HG02678 (cell line): ENCODE measurements around the gene CYP11A1.

Experiments
- ATAC-seq: cut with Tn5 transposase; IDR thresholded peaks from one replicate; pipeline ENCODE4 v1.9.1; 2021; ENCODE audit warnings: mild to moderate bottlenecking, moderate library complexity; ENCODE audit not compliant: unreplicated experiment

CYP11A1 gene

GRCh38 chr15:74350295-74351275, 16.9 kb downstream of the CYP11A1 start:
- no peak for ATAC-seq

DNA sequence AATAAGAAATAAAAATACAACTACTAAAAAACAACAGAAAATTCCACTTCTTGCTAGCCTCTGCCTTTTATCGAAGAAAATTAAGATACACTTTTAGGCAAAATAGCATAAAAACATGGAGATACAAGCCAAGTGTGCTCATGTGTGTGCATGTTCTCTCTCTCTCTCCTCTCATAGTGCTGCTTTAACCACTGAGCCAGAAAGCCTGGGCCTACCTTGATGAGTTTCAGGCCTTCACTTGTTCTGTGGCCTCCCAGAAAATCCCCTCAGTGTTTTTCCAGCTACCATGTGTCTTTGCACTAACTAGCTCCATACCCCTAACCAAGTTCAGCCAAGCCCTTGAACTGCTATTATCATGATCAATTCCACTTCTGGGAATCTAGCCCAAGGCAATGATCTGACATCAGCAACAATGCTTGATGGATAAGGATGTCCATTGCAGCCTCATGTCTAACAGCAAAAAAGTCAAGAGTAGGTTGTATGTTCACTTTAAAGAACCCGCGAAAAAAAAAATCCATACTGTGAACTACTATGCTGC, 18.1 kb downstream of the CYP11A1 start:
- no peak for ATAC-seq

GRCh38 chr15:74347757-74348250, 19.6 kb downstream of the CYP11A1 start:
- ATAC-seq: no peak

GRCh38 chr15:74345051-74345450, 22.4 kb downstream of the CYP11A1 start:
- no peak for ATAC-seq

GRCh38 chr15:74343797-74344127, 23.7 kb downstream of the CYP11A1 start:
- no peak for ATAC-seq

DNA sequence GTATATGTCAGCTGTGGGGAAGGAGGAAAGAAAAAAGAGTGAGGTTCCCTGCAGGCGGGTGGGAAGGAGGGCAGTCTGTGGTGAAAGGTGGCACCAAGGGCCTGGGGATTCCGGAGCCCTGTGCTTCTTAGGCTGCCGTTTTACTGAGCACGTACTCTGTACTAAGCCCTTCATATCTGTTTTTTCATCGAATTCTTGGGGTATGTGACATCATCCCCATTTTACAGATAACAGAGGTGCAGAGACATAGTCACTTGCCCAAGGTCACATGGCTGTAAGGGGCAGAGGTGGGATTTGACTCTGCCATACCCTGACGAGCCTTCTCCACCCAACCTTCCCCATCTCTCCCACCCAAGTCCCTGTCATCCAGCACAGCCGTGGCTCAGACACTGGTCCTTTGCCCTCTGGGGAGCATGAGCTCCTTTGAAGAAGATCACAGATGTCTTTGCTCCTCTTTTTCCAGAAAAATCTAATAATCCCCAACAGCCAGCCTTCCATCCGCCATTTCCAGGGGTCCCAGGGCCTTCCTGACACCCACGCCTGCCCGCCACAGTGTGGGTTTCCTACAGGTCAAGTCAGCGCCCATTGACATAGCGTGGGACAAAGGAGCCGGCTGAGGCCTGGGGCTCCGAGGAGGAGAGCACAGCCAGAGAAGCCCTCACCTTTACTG, 24.2 kb downstream of the CYP11A1 start:
- ATAC-seq: no peak

GRCh38 chr15:74340150-74340549, 27.3 kb downstream of the CYP11A1 start:
- no peak for ATAC-seq

GRCh38 chr15:74339371-74339770, 28.1 kb downstream of the CYP11A1 start:
- ATAC-seq: no peak

DNA sequence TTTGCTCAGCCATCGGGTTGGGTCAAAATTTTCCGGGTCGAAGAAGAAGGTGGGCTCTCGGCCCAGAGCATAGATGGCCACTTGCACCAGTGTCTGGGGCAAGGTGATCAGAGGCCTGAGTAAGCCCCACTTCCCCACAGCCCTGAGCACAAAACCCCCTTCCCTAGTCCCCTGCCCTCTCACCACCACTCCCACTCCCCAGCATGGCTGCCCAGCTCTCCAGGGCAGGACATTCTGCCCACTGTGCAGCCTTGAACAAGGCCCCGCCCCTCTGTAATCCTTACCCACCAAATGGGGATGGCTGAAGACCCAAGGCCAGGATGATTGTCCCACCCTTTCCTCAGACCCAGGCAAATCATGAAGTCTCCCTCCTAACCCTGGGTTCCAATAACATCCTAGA, 28.8 kb downstream of the CYP11A1 start:
- ATAC-seq: no peak

GRCh38 chr15:74337607-74338211, 29.7 kb downstream of the CYP11A1 start:
- ATAC-seq: no peak

DNA sequence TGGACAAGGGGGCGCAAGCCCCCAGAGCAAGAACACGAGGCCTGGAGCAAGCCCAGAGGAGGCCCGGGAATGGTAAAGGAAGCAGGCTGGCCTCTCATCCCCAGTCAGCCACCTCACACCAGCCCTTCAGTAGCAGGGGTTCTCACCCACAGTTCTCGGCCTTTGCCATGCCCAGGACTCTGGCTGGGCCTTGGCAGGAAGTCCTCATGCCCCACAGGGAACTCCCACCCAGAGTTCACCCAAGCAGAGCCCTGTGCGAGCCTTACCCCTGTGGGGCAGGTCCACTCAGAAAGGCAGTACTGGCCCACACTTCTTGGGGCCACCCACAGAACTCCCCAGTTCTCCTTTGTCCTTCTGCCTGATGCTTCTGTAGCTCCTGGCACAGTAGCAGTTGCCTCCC, 30.3 kb downstream of the CYP11A1 start:
- no peak for ATAC-seq

DNA sequence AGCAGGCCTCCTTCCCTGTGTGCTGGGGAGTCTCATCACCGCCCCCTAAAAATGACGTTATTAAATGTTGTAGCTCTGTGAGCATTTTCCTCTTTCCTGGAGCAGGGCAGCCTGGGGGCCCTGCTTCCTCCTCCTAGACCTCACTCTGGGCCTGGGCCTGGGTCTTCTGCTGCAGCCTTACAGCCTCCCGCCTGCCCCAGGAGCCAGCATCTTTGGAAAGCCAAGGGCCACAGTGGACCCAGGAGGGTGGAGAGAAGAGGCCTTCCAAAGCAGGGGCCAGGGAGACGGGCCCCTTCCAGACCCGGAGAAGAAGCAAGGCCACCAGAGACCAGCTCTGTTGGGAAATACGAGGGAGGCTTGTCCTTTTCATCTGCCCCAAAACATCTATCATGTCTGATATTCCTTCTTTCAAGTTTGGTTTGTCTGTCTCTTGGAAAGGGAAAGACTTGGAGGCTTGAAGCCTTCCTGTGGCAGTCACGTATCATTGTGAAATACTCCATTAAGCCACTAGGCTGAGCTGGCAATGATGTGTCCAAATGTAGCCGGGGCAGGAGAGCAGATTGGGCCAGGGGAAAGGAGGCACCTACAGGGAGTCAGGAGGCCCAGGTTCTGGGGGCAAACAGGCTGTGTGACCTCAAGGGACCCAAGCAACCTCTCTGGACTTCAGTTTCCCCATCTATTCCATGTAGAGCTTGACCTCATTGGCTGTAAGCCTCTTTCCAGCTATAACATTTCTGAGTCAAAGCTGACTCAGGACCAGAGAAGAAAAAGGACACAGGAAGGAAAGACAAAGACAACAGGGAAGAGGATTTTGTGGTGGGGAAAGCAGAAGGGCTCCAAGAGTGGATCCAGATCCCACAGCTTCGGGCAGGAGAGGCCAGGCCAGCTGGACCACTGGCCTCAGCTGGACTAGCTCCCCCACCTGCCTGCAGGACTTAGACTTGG, 31.1 kb downstream of the CYP11A1 start:
- ATAC-seq: no peak

GRCh38 chr15:74335396-74335795, 32.0 kb downstream of the CYP11A1 start:
- ATAC-seq: no peak

DNA sequence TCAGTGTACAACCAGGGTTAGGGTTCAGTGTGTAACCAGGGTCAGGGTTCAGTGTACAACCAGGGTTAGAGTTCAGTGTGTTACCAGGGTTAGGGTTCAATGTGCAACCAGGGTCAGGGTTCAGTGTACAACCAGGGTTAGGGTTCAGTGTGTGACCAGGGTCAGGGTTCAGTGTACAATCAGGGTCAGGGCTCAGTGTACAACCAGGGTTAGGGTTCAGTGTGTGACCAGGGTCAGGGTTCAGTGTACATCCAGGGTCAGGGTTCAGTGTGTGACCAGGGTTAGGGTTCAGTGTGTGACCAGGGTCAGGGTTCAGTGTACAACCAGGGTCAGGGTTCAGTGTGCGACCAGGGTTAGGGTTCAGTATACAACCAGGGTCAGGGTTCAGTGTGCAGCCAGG, 33.3 kb downstream of the CYP11A1 start:
- no peak for ATAC-seq

DNA sequence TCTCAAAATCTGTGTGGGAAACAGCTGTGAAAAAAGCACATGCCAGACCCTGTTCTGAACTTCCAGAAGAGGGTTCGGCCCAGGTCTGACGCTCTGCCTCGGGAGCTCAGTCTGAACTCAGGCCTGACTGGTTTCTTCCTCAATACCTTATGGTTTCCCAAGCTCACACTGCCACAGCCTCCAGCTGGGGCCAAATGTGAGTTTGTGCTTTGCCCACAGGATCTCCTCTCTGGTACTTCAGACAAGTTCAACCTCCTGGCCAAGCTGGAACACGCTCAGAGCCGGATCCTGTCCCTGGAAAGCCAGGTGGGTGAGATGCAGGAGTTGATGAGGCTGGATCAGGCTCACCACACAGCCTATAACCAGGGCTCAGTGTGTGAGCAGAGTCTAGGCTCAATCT, 33.8 kb downstream of the CYP11A1 start:
- ATAC-seq: no peak

DNA sequence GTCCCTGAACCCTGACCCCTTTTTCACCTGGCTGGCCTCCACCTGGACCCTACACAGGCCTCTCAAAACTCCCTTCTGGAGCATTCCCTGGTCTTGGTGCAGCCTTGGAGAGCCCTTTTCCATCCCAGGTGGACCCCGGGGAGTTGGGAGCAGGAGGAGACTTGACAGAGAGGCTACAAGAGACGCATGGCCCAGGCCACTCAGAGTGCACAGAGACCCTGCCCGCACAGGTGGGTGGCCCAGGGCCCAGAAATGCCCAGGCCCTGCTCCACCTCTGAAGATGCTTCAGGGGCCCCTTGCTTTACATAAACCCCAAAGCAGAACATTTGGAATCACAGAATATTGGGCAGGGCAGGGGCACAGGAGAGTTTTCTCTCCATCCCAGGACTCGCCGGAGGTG, 34.4 kb downstream of the CYP11A1 start:
- ATAC-seq: no peak

- no peak for ATAC-seq
Observed at GRCh38 chr15:74332611-74333010, 34.8 kb downstream of the CYP11A1 start.

DNA sequence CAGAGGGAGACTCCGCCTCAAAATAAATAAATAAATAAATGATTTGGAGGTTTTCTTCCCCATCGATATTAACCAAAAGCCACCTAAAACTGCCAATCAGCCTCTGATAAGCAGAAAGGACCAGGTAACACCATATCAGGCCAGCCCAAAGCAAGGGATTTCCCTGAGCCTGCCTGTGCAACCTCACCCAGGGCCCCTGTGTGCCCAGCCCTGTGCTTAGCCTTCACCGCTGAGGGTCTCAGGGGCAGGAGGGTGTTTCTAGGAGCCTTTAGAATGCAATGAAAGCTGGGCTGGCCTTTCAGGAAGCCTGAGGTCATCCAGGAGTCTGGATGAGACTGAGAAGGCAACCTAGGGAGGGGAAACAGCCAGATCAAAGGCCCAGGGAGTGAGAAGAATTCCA, 35.4 kb downstream of the CYP11A1 start:
- ATAC-seq: no peak

DNA sequence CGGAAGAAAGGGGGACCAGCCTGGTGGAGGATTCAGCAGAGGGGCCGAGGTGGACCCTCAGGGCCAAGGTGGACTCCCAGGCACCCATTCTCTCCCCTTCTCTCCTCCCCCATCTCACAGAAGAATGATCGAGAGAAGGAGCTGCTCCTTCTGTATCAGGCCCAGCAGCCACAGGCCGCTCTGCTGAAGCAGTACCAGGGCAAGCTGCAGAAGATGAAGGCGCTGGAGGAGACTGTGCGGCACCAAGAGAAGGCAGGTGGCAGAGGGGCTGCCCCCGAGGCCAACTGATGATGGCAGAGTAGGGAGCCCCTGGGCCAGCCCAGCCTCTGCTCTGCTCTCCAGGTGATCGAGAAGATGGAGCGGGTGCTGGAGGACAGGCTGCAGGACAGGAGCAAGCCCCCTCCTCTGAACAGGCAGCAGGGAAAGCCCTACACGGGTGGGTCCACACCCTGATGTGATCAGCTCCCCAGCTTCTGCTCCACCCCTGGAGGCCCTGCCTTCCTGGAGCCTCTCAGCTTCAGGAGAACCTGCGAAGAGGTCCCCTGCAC, 36.5 kb downstream of the CYP11A1 start:
- no peak for ATAC-seq
